OCI-M2 (cell line): ENCODE measurements around the gene JAKMIP2.
"Not testable (repeated sequence)": the region's sequence is repeated elsewhere in the genome, so short reads cannot be mapped to it uniquely, and the experiment has no call there.

Experiments used
- DNase-seq: peaks from one replicate; lab custom pipeline; 2025; ENCODE audit not compliant: unreplicated experiment; lab: John Stamatoyannopoulos, UW

JAKMIP2 gene

GRCh38 chr5:147661541-147661940 is 121.0 kb downstream of the JAKMIP2 start:
- DNase-seq: no peak

DNA sequence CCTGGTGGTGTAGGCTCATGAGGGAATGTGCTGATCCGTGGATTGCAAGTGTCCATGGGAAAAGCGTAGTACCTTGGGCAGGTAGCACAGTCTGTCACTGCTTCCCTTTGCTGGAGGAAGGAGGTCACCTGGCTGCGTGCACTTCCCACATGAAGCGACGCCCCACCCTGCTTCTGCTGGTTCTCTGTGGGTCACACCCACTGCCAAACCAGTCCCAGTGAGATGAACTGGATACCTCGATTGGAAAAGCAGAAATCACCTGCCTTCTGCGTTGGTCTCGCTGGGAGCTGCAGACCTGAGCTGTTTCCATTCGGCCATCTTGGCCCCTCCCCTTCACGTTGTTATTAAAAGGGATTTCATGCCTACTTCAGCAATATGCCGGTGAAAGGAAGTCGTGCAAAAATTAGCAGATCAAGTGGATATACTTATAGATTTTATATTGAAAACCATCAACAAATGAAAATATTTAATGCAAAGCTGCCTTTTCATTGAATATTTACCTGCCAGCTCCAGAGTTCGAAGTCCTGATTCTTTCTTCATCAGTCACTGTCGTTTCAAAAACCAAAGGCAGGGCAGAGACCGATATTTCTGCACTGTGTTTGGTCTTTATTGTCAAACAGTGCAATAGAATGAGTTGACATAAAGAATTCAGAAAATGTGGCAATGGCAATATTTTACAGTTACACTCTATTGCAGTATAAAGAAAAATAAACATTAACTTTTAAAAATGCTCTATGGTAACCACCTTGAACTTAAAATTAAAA is 123.2 kb downstream of the JAKMIP2 start:
- no peak for DNase-seq

- DNase-seq: no peak
Measured at GRCh38 chr5:147658293-147658932, 124.1 kb downstream of the JAKMIP2 start.

GRCh38 chr5:147648597-147648996 is 133.9 kb downstream of the JAKMIP2 start:
- DNase-seq: no peak

DNA sequence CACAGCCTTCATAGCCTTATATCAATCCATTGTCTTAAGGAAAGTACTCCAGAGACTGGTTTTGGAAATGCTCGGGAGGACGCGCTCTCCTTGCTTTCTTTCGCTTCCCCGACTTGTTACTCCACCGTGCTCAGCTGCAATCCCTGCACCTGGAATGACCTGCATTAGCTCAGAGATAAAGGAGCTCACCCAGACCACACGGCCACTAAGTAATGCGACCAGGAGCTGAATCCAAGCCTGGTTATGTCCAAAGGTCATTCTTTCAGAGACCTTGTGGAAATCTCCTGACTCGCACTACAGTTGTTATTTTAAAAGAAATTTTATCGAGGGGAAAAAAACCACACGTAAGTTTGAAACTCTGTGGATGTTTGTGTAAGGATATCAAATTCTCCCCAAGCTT is 137.3 kb downstream of the JAKMIP2 start:
- no peak for DNase-seq

DNA sequence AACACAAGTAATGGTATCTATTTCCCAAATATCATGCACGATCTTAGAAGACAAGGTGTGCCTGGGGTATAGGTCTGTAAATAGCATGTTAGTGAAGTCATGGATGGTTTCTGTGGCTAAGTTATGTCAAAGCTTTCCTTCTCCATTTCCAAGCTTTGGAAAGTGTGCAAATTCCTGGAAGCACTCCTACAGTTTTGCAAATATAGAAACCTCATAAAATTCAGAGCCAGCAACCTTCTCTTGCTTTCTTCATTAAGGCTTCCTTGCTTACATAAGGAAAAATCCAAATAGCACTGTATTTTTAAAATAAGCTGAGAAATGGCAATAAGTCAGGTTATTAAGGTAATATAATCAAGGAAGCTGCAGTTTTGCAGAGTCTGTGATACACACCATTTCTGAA is 138.1 kb downstream of the JAKMIP2 start:
- DNase-seq: no peak

DNA sequence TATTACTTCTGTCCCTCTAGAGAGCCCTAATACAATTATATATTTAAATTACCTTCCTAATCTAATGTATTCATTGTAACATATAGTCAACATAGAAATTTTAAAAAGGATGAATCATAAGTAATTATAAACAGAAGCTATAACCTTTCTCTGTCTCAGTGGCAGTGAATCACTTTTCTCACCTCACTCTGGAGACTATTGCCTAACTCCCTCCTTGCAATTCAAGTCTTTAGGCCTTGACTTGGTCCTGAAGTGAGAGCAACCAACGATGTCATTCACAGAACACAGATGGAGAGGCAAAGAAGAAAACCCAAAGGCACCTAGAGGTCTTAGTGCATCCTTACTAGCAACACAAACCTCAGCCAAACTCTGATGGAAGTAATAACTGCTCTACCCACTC is 139.4 kb downstream of the JAKMIP2 start:
- DNase-seq: no peak

- DNase-seq: no peak
Measured at GRCh38 chr5:147642666-147643065, 139.9 kb downstream of the JAKMIP2 start.

DNA sequence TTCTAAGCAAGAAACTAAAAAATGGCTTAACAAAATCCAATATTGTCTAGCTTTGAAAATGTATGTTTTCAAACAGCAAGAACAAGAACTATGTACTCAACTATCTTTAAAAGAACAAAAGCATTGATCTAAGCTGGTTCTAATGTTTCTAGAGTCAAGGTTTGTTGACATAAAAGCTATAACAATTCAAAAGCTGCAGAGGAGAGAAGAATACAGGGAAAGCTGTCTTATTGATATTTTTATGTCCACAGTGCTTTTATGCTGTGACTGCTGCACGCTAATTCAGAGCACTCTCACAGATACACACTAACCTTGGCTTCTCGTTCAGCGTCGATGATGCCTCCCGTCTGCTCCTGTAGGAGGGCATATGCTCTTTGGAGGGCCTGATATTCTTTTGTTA is 143.2 kb downstream of the JAKMIP2 start:
- DNase-seq: no peak

DNA sequence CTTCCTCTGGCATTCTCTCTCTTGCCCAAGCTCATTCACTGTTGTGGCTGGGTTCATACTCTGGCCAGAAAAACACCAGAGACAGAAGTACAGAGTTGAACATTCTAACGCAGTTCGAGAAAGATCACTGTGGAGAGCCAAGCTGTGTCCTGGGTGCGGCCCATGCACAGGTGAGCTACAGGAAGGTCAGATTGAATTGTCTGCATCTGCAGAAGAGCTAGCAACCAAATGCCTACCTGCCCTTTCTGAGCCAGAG is 145.9 kb downstream of the JAKMIP2 start:
- DNase-seq: no peak

DNA sequence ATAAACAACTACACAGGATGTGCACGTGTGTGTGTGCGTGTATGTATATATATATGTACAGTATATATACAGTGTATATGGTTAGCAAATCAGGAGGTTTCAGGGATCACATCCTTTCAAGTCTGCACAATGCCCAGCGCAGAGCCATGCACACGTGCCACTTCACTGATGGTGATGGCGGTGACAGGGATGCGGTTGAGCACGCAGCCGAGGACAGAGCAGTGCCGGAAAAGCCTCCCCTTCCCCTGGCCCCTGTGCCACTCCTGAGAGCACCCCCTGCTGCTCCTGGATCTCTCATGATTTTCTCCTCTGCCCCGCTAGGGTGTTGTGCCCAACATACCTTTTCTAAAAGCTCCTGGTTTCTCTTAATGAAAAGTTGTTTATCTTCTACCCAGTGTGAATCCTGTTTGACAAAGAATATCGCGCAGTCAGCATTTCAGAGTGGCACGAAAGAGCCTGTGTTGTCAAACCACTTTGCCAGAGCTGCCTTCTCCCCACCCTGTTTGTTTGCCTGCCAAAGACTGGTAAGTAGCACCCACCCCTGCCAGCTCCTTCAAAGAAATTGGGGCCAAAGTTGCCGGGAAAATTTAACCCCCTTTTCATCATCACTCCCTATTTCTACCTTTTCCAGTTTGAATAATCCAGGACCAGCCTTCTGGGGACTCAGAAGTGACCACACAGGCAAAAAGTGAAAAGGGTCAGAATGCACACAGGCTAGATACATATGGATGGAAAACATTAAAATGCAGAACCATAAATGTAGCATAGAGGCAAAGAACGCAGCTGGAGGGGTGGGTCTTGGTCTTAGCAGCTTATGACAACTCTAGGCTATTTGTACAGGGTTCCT is 146.4 kb downstream of the JAKMIP2 start:
- no peak for DNase-seq

DNA sequence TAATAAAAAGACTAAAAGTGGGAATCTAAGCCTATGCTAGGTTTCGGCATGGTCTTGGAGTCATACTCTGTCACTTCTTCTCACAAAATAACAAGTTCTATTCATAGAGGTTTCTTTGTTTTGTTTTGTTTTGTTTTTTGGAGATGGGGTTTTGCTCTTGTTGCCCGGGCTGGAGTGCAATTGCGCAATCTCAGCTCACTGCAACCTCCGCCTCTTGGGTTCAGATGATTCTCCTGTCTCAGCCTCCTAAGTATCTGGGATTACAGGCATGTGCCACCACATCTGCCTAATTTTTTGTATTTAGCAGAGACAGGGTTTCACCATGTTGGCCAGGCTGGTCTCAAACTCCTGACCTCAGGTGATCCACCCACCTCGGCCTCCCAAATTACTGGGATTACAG is 147.1 kb downstream of the JAKMIP2 start:
- not testable (repeated sequence) for DNase-seq

DNA sequence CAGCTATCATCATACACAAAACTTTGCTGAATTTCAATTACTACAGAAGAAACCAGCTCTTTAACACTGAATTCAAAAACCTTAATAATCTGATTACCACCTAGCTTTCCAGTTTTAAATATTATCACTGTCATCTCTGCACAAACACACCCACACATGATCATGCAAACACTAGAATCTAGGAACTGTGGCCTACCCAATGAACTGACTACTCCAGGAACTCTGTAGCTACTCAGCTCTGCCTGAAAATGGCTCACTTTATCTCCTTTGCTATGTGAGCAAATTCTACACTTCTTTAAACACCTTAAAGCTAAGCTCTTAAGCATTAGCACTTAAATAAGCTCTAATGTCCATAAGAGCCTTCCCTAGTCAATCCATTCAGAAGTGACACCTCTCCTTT is 149.4 kb downstream of the JAKMIP2 start:
- DNase-seq: no peak

- no peak for DNase-seq
Measured at GRCh38 chr5:147631428-147632003, 151.0 kb downstream of the JAKMIP2 start.

DNA sequence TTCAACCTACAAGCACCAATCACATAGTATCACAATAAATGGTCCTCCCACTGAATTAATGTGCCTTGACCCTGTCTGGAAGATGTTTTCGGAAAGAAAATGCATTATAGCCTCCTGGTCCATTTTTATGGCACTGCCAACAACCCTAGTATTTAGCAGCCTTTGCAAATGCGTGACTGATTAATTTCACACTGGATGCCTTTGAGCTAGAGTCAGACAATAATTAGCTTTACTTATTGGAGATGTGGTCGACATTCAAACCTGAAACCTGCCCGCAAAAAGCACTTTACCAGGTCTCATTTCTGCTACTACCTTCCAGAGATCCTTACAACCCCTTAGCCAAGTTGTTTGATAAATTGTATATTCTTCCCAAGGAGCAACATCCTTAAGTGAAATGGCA is 153.3 kb downstream of the JAKMIP2 start:
- no peak for DNase-seq

DNA sequence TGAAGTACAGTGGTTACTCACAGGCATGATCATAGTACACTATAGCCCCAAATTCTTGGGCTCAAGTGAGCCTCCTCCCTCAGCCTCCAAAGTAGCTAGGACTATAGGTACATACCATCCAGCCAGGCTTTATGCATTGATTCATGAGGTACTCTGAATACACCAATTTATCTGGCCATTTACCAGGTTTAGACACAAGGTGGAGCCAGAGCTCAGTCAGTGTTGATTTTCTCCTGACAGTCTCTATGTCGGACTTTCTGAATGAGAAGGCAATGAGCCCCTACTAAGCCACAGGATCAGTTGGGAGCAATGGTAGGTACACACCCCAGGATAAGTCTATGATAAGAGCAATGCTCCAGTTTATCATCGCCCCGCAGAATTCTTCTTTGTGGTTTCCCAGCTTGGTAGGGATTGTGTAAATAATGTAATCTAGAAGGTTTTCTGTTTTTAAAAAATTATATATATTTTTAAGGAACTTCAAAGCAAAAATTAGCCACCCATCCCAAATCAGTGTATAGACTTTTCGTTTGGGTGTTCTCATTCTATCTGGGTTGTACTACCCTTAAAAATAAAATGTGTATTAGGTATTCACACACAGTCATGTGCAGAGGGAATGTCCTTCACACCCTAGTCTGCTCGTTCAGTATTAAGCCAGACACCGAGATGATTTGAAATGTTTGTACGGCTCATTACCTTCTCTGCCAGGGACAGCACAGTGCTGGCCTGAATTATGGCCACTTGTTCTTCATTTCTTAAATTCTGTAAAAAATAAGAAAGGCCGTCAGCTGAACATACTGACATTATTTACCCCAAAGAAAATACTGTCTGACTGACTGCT is 154.3 kb downstream of the JAKMIP2 start:
- DNase-seq: no peak

DNA sequence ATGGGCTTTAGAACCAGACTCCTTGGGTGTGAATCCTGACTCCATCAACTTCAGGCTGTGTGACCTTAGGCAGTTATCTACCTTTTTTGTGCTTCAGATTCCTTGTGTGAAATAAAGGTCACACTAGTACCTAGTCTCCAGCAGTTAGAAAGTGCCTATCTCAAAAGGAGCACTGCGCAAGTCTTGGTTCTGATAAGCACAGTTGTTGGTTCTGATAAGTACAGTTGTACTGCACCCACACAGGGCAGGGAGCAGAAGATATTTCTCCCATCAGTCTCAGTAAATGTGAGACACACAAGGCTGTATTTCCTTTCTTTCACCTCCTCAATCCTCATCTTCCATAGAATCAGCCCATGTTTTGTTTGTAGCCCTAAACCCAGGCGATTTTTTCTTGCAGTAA is 156.1 kb downstream of the JAKMIP2 start:
- no peak for DNase-seq

GRCh38 chr5:147621016-147621415 is 161.5 kb downstream of the JAKMIP2 start:
- no peak for DNase-seq

- no peak for DNase-seq
Measured at GRCh38 chr5:147619281-147619878, 163.1 kb downstream of the JAKMIP2 start.

DNA sequence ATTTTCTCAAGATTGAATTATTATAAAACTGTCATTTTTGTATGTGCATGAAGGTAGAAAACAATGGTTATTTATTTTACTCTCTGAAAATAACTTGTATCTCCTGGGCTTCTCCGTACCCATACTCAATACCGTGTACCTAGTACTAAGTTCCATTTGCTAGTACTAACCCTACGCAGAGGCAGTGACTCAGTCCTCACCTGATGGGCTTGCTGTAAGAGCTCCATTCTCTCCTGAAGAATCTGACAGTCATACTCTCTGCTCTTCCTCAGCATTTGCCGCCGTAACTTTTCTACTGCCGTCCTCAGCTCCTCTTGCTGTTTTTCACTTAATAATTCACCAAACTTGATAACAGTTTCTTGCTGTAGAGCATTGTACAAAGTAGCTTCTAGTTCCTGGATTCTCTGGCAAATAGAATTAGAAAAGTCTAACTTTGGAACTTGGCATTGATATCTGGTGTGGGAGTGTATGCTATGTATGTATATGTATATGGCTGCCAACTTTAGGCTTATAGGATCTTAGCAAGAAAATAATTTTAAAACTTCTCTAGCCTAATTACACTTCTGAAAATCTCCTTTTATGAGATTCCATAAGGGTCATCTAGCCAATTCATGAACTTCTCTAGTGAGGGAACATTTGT is 164.7 kb downstream of the JAKMIP2 start:
- no peak for DNase-seq
